Loucy (cell line): Measurements from ENCODE around the gene CHSY3.

ENCODE experiments used
- H2AFZ ChIP-seq: fragments of 200-600 bp; sonication (generic); 2 replicates; pipeline ENCODE4 v1.6.0; 2016; ENCODE audit warnings: antibody characterized with exemption, mild to moderate bottlenecking, low read length, moderate library complexity
- H3F3A ChIP-seq: fragments of 200-600 bp; 2 replicates; pipeline ENCODE4 v1.6.0; 2016; ENCODE audit warnings: antibody characterized with exemption, low read depth, mild to moderate bottlenecking
- H3K27me3 ChIP-seq: fragments of 200-600 bp; sonication (generic); 2 replicates; pipeline ENCODE4 v1.6.1; 2014; ENCODE audit warnings: low read length, mild to moderate bottlenecking; ENCODE audit not compliant: insufficient read depth, poor library complexity, severe bottlenecking
- H3K36me3 ChIP-seq: fragments of 200-600 bp; sonication (generic); 2 replicates; pipeline ENCODE4 v1.6.1; 2016; ENCODE audit warnings: low read length; ENCODE audit not compliant: insufficient read depth
- H3K4me1 ChIP-seq: fragments of 200-600 bp; sonication (generic); 2 replicates; pipeline ENCODE4 v1.5.1; 2014; ENCODE audit warnings: low read length, mild to moderate bottlenecking; ENCODE audit not compliant: insufficient read depth, poor library complexity, severe bottlenecking
- H3K4me2 ChIP-seq: fragments of 200-600 bp; sonication (generic); 2 replicates; pipeline ENCODE4 v1.6.0; 2014; ENCODE audit warnings: antibody characterized with exemption, low read length, low read depth, mild to moderate bottlenecking; ENCODE audit not compliant: poor library complexity, severe bottlenecking
- H3K4me3 ChIP-seq: fragments of 200-600 bp; sonication (generic); 2 replicates; pipeline ENCODE4 v1.5.1; 2014; ENCODE audit warnings: low read length, mild to moderate bottlenecking, mixed read lengths; ENCODE audit not compliant: poor library complexity, severe bottlenecking
- H3K79me2 ChIP-seq: fragments of 200-600 bp; sonication (generic); 2 replicates; pipeline ENCODE4 v1.6.1; 2014; ENCODE audit warnings: low read length; ENCODE audit not compliant: insufficient read depth
- H3K9ac ChIP-seq: fragments of 200-600 bp; sonication (generic); 2 replicates; pipeline ENCODE4 v1.6.0; 2014; ENCODE audit warnings: mild to moderate bottlenecking, low read depth, low read length, moderate library complexity; ENCODE audit not compliant: poor library complexity, severe bottlenecking
- H3K9me2 ChIP-seq: fragments of 200-600 bp; sonication (generic); replicated peaks from 2 replicates; pipeline ENCODE4 v1.6.1; 2016; ENCODE audit warnings: low read depth, low read length, mixed read lengths
- H3K9me3 ChIP-seq: fragments of 200-600 bp; sonication (generic); 2 replicates; pipeline ENCODE4 v1.6.1; 2014; ENCODE audit warnings: mild to moderate bottlenecking, antibody characterized with exemption, low read length, low read depth; ENCODE audit not compliant: insufficient read depth
- H4K20me1 ChIP-seq: fragments of 200-600 bp; sonication (generic); 2 replicates; pipeline ENCODE4 v1.6.0; 2014; ENCODE audit warnings: antibody characterized with exemption, low read length, mild to moderate bottlenecking; ENCODE audit not compliant: insufficient read depth, poor library complexity, severe bottlenecking
- CTCF ChIP-seq: fragments of 200-600 bp; sonication (generic); conservative IDR thresholded peaks from 2 replicates; pipeline ENCODE4 v1.5.1; 2014; ENCODE audit warnings: mild to moderate bottlenecking, antibody characterized with exemption, low read length
- EZH2phosphoT487 ChIP-seq: fragments of 200-600 bp; IDR thresholded peaks from 2 replicates; pipeline ENCODE4 v1.6.1; 2018; ENCODE audit warnings: antibody characterized with exemption, mild to moderate bottlenecking, moderate library complexity, borderline replicate concordance

Gene CHSY3

GRCh38 chr5:130155345-130156011 is 251.2 kb downstream of the CHSY3 start:
- Histone ChIP-seq H3K4me1 (no peaks in the 10 kb centered on the region), H3K9me2 (no peaks in the 10 kb centered on the region), H3K4me3 (no peak overlapping the region), H3F3A (no peaks in the 10 kb centered on the region), H3K9ac (no peak overlapping the region), H3K27me3 (no peaks in the 10 kb centered on the region), H3K9me3 (no peaks in the 10 kb centered on the region), H3K36me3 (no peaks in the 10 kb centered on the region), H3K79me2 (no peaks in the 10 kb centered on the region), H3K4me2 (no peak overlapping the region), H2AFZ (no peak overlapping the region), H4K20me1 (no peaks in the 10 kb centered on the region)
- TF ChIP-seq EZH2phosphoT487 (no peak), CTCF (no peak)

- Histone ChIP-seq H3K4me2 (no peak overlapping the region), H3K36me3 (no peaks in the 10 kb centered on the region), H3K79me2 (no peaks in the 10 kb centered on the region), H3F3A (no peaks in the 10 kb centered on the region), H3K9ac (no peak overlapping the region), H3K9me3 (no peaks in the 10 kb centered on the region), H3K4me1 (no peaks in the 10 kb centered on the region), H3K27me3 (no peaks in the 10 kb centered on the region), H2AFZ (no peak overlapping the region), H3K4me3 (no peak overlapping the region), H3K9me2 (no peaks in the 10 kb centered on the region), H4K20me1 (no peaks in the 10 kb centered on the region)
- TF ChIP-seq CTCF = no peak
- no peak for TF ChIP-seq EZH2phosphoT487
Observed at GRCh38 chr5:130158036-130158435, 253.8 kb downstream of the CHSY3 start.

- Histone ChIP-seq H4K20me1 (no peaks in the 10 kb centered on the region), H3F3A (no peaks in the 10 kb centered on the region), H3K4me2 (no peak overlapping the region), H3K36me3 (no peaks in the 10 kb centered on the region), H3K9me2 (no peaks in the 10 kb centered on the region), H3K79me2 (no peaks in the 10 kb centered on the region), H3K9me3 (no peaks in the 10 kb centered on the region), H3K9ac (no peak overlapping the region), H3K27me3 (no peaks in the 10 kb centered on the region), H3K4me1 (no peaks in the 10 kb centered on the region), H2AFZ (no peak overlapping the region), H3K4me3 (no peak overlapping the region)
- no peak for TF ChIP-seq CTCF
- TF ChIP-seq EZH2phosphoT487 = no peak
Observed at GRCh38 chr5:130159968-130160367, 255.7 kb downstream of the CHSY3 start.
